ENCODE data around the gene FAM120B. TPM values are rescaled to one million over a fixed set of nuclear protein-coding genes. Genes with fewer than 3 reads are reported as not detected.

The FAM120B gene
- total and polyA plus RNA-seq, 2 of the 4 experiments (the other 2 are of a cell fraction): 15.3 to 28.0 TPM

GRCh38 chr6:170404697-170405096 is 98.1 kb downstream of the FAM120B start:
- 93% methylated on average over 3 of the region's 6 CpGs; no CpG with 5 or more reads in 1 of the 2 experiments for WGBS, 2 experiments (ENCODE audit: extremely low coverage in 2 of 2, insufficient read length in 1 of 2)
- no TSS peak for BruUV-seq (replicated peaks)
- intact Hi-C loops (cut with micrococcal nuclease): loop anchor here (1.0 kb wide), 1 partner anchor 34 kb away; no protein-coding TSS in a partner anchor
- peak overlapping the region; percentile 20 to 62; a peak in 3 of 4 replicates for H4K8ac ChIP-seq (ENCODE audit: low read depth in 2 of 2, low read length in 2 of 2)
- no peak for TF ChIP-seq FOS (IDR thresholded peaks at IDR 0.05; ENCODE audit: low read depth, low read length)
- no peak for TF ChIP-seq ELK1 (IDR thresholded peaks at IDR 0.05; ENCODE audit: borderline replicate concordance, low read depth, low read length)
- TF ChIP-seq CTCF (conservative IDR thresholded peaks at IDR 0.05; ENCODE audit: low read depth, low read length): no peak
- TF ChIP-seq MAFK (IDR thresholded peaks at IDR 0.05; ENCODE audit: low read depth, low read length): no peak
- no peak for TF ChIP-seq MAZ (IDR thresholded peaks at IDR 0.05; ENCODE audit: borderline replicate concordance, low read depth, low read length)
- TF ChIP-seq RAD21 (IDR thresholded peaks at IDR 0.05; ENCODE audit: low read length): no peak
- no peak for TF ChIP-seq RFX5 (IDR thresholded peaks at IDR 0.05; ENCODE audit: low read depth, low read length)
- TF ChIP-seq BHLHE40 (IDR thresholded peaks at IDR 0.05; ENCODE audit: low read depth, low read length): no peak
- TF ChIP-seq POLR2A (IDR thresholded peaks at IDR 0.05; ENCODE audit: low read depth, low read length): no peak
- TF ChIP-seq SMC3 (IDR thresholded peaks at IDR 0.05; ENCODE audit: low read depth, low read length): no peak
- TF ChIP-seq CEBPB (IDR thresholded peaks at IDR 0.05; ENCODE audit: low read depth, low read length): no peak
- TF ChIP-seq NFE2L2 (IDR thresholded peaks at IDR 0.05; ENCODE audit: low read depth, low read length): no peak
- no peak for TF ChIP-seq RCOR1 (IDR thresholded peaks at IDR 0.05; ENCODE audit: insufficient replicate concordance, low read length)
- TF ChIP-seq MXI1 (IDR thresholded peaks at IDR 0.05; ENCODE audit: borderline replicate concordance, low read depth, low read length): no peak
- H3K4me2 ChIP-seq (ENCODE audit: low read depth, low read length): no peak overlapping the region
- no peak overlapping the region for H3K9ac ChIP-seq (ENCODE audit: low read depth, low read length)
- H3K18ac ChIP-seq (ENCODE audit: low read depth, low read length): peak overlapping the region; percentile 2; the same call in 1 of the 2 replicates
- no peak overlapping the region for H3K4me3 ChIP-seq (ENCODE audit: insufficient read depth, low read depth, low read length)
- H3K27me3 ChIP-seq (ENCODE audit: control insufficient read depth, insufficient read depth, low read length): no peaks in the 10 kb centered on the region
- no peaks in the 10 kb centered on the region for H3K9me3 ChIP-seq (ENCODE audit: control insufficient read depth, insufficient read depth, low read length)
- dilution Hi-C loops (cut with HindIII; ENCODE audit: low sequenced_read_pairs, unreplicated experiment): no loop called here
- H3K36me3 ChIP-seq (ENCODE audit: control insufficient read depth, insufficient read depth, low read length): peaks cover 28% of the 10 kb centered on the region
- peak overlapping the region; percentile 84 for H3K27ac ChIP-seq (ENCODE audit: insufficient read depth, low read length)
- peak overlapping the region; percentile 74; the same call in 1 of the 2 replicates for H2AK5ac ChIP-seq (ENCODE audit: low read depth, low read length)
- no peak for ATAC-seq (ENCODE audit: low read depth)
- no peak overlapping the region for H2AFZ ChIP-seq (replicated peaks; ENCODE audit: low read length, poor library complexity)
- H3K56ac ChIP-seq (ENCODE audit: extremely low read depth, insufficient read depth, low read length): peak overlapping the region; percentile 39; the same call in 1 of the 2 replicates
- H3K9me1 ChIP-seq (ENCODE audit: insufficient read depth, low read length): peaks cover 14% of the 10 kb centered on the region
- peak overlapping the region; percentile 72 for H4K91ac ChIP-seq (ENCODE audit: insufficient read depth, low read depth, low read length)
- peak overlapping the region; percentile 84 for H2BK20ac ChIP-seq (ENCODE audit: low read depth, low read length)
- H2BK120ac ChIP-seq (ENCODE audit: low read depth, low read length): peak overlapping the region; percentile 95
- H4K20me1 ChIP-seq (ENCODE audit: insufficient read depth, low read length): no peaks in the 10 kb centered on the region
- peaks cover 0 to 11% of the 10 kb centered on the region in 2 experiments; a peak in 1 of 4 replicates for H3K79me1 ChIP-seq (ENCODE audit: low read depth in 1 of 2, low read length in 2 of 2)
- POLR2A ChIA-PET (ENCODE audit: unreplicated experiment): interaction anchor here (1.4 kb wide), 1 partner anchor 33 kb away, joined by 3 read pairs; no protein-coding TSS in a partner anchor
- peak overlapping the region; percentile 95 for H3K4ac ChIP-seq (ENCODE audit: low read depth, low read length)
- peak overlapping the region; percentile 75 for H3K14ac ChIP-seq (replicated peaks; ENCODE audit: low read depth, low read length)
- H2BK15ac ChIP-seq (ENCODE audit: low read depth, low read length): peak overlapping the region; percentile 45; the same call in 2 of the 3 replicates
- peak overlapping the region; percentile 72 for H2AK9ac ChIP-seq (replicated peaks; ENCODE audit: low read depth, low read length, poor library complexity)
- H4K5ac ChIP-seq (ENCODE audit: low read depth, low read length): no peak overlapping the region
- peak overlapping the region; percentile 93 for H2BK5ac ChIP-seq (ENCODE audit: low read depth, low read length, poor library complexity, severe bottlenecking)
- no peak for DNase-seq
- peaks cover 26% of the 10 kb centered on the region for H3K4me1 ChIP-seq (ENCODE audit: control insufficient read depth, insufficient read depth, low read length)
- in situ Hi-C loops (cut with MboI; ENCODE audit: low sequenced_read_pairs): no loop called here
- peak overlapping the region; percentile 37; the same call in 1 of the 2 replicates for H3K23ac ChIP-seq (ENCODE audit: low read depth, low read length)
- CTCF ChIA-PET: interaction anchor here (0.7 kb wide), 1 partner anchor 9 kb away, joined by 3 read pairs; no protein-coding TSS in a partner anchor
